Jurkat, Clone E6-1 (cell line): ENCODE results near the gene PLPPR1.
A peak's percentile ranks its signal among the peaks of the same experiment; 100 is the strongest.

Source experiments
- DNase-seq: peaks from one replicate; pipeline ENCODE4 v3.0.0-alpha.2; 2011; ENCODE audit warnings: low read depth, low spot score
- H3K4me3 ChIP-seq: 2 replicates; pipeline ENCODE4 v1.5.1; 2011; ENCODE audit warnings: mild to moderate bottlenecking, low read length, control low read depth, moderate library complexity

Gene PLPPR1

DNA sequence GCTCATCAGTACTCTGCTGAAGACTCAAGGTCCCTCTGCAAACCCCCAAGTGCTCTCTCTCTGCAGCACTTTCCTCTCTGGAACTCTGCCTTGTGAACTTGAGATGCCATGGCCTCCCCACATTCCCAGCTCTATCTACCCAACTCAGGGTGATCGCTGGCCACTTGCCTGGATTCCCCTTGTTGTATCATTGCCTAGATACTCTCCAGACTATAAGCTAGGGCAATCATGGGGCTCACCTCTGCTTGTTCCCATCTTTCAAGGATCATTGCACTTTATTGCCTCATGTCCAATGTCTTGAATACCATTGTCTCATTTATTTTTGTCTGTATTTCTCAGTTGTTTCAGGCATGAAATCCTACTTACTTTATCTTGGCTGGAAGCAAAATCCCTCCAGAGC, 144.1 kb downstream of the PLPPR1 start:
- H3K4me3 ChIP-seq = no peak overlapping the region
- no peak for DNase-seq

DNA sequence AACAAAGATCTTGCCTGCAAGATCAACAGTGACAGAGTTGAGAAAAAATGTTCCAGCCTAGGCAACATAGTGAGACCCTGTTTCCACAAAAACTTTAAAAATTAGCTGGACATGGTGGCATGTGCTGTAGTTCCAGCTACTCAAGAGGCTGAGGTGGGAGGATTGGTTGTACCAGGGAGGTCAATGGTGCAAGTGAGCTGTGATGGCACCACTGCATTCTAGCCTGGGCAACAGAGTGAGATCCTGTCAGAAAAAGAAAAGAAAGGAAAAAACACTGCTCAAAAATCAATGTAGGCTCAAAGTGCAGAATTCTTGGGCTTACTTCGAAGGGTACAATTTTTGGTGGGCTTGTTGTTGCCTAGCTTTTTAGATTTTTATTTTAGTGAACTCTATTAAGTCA, 145.4 kb downstream of the PLPPR1 start:
- DNase-seq = no peak
- H3K4me3 ChIP-seq = no peak overlapping the region

DNA sequence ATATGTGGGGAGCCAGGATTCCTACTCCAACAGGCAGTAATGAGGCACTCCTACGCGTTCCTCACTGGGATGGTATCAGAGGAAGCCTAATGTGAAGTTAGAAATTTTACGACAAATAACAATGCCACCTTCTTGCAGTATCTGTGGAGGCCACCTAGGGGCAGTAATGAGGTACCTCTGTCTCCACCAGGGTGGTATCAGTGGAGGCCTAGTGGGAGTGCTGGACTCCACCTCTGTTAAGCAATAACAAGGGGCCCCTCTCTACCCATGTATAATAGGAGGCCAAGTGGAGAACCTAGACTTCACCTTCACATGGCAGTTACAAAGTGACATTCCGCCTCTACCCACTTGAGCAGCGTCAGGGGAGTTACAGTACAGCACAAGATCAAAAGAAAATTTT, 147.9 kb downstream of the PLPPR1 start:
- no peak overlapping the region for H3K4me3 ChIP-seq
- peak; percentile 5 for DNase-seq

DNA sequence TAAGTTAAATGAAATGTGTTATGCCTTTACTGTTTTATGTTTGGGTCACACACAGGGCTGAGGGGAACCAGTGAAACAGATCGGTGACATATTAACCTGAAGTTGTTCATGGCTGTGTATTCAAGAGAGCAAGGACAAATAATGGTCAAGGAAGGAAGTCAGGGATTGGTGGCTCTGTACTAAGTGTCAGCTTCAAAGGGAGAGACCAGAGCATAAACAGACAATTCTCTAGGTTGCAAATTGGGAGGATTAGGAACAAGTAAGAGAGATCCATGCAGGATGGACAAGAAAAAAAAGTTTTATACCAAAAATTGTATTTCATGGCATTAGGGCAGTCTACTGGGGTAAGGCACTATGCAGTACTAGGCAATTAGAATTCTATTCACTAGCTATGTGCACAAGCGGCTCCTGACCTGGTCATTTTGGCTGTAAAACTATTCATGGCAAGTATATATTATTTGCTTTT, 156.3 kb downstream of the PLPPR1 start:
- no peak overlapping the region for H3K4me3 ChIP-seq
- DNase-seq = no peak

DNA sequence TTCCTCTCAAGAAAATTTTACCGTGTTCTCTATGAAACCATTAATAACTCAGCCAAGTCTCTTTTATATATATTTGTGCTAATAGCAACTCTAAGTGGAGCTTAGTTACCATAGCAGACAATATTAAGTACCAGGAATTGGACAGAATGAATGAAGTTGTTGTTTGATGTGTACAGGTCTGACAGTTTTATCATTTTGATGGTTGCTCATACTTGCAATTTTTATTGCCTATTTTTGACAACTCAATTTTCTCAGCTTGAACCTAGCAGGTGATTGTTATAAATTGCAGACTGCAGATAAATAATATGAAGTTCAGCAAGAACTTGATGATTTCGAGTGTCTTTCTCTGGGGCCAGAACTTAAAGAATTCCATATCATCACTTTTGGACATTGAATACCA, 163.2 kb downstream of the PLPPR1 start:
- DNase-seq = no peak
- no peak overlapping the region for H3K4me3 ChIP-seq

DNA sequence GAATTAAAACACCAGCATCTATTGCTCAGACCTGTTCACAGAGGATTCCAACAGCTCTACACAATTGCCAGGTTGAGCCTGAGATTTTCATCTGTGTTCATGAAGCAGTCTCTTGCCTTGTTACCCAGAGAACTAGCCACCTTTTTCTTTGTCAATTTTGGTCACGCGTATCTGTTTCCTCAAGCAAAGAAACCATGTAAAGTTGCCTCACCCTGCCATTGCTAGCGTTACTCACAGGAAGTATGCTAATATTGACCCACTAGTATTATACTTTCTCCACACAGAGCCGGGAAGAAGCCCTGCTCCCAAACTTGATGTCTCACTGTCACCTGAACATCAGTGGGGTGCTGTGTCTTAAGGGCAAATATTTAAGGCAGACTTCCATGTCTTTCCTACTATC, 168.5 kb downstream of the PLPPR1 start:
- H3K4me3 ChIP-seq = no peak overlapping the region
- no peak for DNase-seq

DNA sequence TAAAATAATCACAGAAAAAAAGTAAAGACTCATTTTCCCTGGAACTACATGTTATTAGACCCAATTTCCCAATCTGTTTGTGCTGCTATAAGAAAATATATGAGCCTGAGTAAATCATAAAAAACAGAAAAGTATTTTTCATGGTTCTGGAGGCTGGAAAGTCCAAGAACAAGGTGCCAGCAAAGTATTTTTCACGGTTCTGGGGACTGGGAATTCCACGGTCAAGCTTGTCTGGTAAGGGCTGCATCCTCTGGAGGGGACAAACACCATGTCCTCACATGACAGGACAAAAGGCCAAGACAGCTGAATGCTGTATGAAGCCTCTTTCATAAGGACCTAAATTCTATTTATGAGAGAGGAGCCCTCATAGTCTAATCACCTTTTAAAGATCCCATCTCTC, 172.3 kb downstream of the PLPPR1 start:
- no peak for DNase-seq
- no peak overlapping the region for H3K4me3 ChIP-seq

DNA sequence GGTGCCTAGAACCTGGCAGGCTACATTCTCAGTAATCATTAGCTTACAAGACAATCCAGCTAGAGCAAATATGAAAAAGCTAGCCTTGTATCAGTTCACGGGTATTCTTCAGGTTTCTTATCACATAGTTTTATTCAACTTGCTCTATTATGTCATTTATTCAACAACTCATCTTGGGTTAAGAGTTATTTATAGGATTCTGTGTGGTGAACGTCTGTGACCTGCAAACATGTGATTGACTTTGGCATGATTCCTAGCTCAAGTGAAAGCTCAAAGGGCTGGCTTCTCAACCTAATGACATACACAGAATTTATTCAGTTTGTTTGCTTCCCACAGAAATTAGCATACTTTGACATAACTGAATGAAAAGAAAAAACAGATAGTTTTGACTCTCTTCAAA, 173.1 kb downstream of the PLPPR1 start:
- H3K4me3 ChIP-seq = no peak overlapping the region

DNA sequence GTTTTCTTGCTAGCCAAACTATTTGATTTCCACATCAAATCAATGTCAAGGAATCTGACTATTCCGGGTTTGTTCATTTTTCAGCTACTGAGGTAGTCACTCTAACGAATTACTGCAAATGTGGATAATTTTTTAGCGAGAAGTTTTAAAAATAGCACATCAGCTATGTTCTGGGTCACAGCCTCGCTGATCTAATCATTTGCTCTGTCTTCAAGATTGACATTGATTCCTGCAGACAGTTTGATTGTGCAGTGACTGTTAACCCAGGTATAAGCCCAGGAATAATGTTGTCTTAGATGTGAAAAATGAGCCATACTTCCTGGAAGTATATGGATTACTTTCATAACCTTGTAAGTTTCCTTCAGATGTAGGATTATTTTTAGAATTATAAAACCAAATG, 181.1 kb downstream of the PLPPR1 start:
- no peak for DNase-seq
- H3K4me3 ChIP-seq = no peak overlapping the region

More for the DNA sequence above, 173.1 kb downstream of the PLPPR1 start:
- DNase-seq = no peak

DNA sequence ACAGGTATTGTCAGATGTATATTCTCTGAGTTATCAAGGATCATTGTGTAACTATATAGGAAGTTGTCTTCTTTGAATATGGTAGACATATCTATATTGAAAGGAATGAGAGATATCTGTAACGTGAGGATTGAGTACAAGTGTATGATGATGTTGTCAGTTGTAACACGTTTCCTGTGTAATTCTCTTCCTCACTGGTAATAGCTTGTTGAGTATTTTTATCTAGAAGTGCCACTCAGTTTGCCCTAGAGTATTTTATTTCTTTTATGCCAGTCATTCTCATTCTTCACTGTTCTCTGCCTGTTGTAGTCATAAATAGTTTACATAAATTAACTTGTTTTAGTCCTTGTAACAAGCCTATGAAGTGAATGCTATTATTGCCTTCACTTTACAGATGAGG, 184.1 kb downstream of the PLPPR1 start:
- no peak overlapping the region for H3K4me3 ChIP-seq
- no peak for DNase-seq

DNA sequence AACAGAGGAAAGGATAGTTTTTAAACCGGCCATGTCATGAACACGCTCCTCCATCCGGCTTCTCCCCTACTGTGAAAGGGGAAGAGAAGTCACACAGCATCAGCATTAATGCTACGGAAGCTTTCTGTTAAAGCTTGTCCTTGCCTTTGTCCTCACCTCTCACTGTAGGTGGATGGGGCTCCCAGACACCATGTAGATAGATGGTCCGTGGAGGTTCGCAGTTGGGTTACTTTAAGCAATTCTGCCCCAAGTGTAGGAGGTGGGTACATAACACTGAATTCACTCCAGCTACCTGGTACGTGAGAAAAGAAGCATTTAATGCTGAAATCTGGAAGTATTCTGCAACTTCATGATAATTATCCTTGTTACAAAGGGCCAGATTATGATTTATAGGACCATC, 190.5 kb downstream of the PLPPR1 start:
- H3K4me3 ChIP-seq = no peak overlapping the region
- no peak for DNase-seq

DNA sequence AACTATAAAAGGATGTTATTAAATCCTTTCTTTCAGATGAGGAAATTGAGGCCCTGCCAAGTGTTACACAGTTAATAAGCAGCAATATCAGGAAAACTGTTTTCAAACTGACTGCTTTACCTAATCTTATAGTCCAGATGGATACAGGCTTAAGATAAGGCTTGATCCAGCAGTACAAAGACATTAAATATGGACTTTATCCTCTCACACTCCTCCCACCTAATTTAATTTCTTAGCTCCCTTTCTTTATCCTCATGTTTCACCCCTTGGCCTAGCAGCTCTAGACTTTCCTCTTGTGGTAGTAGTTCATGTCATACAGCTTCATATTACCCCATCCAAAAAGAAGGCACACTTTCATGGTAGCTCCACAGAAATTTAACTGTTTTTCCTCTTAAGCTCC, 191.8 kb downstream of the PLPPR1 start:
- no peak for DNase-seq
- no peak overlapping the region for H3K4me3 ChIP-seq

DNA sequence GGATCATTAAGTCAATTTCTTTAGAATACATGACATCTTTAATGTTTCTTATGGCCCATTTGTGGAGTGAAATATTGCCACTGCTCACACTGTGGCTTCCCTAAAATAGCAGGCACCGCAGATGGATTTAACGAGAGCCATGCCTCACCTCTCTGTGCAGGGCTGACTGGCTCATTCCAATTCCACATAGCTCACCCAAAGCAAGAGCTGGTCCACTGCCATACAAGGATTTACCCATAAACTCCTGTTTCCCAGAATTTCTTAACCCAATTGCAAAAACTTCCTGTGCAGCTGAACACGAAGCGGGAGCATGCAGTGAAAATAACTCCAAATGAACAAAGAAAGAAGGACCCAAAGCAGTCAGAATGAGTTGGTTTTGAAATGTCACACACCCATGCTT, 196.7 kb downstream of the PLPPR1 start:
- DNase-seq = no peak
- H3K4me3 ChIP-seq = no peak overlapping the region

DNA sequence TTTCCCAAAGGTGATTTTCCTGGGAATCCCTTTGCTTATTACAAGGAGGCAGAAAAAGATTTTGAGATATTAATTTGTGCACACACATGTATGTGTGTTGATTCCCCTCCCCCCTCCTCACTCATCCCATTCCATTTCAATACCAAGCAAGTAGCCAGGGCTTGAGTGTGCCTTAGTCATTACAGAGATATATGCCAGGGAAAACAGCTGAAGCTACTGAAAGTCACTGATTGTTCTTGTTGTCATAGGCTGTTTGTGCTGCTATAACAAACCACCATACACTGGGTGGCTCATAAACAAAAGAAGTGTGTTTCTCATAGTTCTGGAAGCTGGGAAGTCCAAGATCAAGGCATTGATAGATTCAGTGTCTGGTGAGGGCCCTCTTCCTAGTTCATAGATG, 197.6 kb downstream of the PLPPR1 start:
- no peak for DNase-seq
- no peak overlapping the region for H3K4me3 ChIP-seq

DNA sequence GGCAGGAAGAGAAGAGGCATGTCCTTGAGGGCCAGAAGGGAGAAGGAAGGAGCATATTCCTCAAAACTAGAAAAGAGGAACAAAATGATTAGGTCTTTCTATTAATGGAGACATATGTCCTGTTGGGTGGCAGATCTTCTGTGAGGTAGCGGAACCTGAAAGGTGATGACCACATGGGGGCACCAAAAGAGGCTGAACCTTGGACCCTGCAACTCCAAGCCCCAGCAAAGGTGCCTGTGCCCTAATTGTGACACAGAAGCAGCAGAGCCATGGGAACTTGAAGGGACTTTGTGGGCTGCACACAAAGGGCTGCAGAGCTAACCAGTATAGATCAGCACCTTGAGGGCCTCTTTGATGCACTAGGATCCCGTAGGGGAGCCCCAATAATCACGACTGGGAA, 198.3 kb downstream of the PLPPR1 start:
- DNase-seq = no peak
- no peak overlapping the region for H3K4me3 ChIP-seq

DNA sequence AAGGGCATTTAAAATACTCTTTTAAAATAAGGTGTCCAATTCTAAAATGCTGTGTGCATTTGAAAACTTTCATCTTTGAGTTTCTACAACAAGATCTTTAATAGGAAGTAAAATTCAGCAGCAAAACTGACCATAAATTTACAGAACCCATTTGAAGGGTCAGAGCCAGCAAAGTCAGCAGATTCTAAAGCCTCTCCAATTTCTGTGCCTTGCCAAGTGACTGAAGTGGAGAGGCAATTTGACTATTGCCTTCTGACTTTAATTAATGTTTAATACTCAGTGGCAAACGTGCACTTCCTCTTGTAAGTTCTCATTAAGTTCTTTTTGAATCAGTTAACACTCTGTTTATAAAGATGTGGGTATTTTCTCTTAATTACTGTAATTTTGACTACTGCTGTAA, 201.1 kb downstream of the PLPPR1 start:
- DNase-seq = no peak
- no peak overlapping the region for H3K4me3 ChIP-seq

DNA sequence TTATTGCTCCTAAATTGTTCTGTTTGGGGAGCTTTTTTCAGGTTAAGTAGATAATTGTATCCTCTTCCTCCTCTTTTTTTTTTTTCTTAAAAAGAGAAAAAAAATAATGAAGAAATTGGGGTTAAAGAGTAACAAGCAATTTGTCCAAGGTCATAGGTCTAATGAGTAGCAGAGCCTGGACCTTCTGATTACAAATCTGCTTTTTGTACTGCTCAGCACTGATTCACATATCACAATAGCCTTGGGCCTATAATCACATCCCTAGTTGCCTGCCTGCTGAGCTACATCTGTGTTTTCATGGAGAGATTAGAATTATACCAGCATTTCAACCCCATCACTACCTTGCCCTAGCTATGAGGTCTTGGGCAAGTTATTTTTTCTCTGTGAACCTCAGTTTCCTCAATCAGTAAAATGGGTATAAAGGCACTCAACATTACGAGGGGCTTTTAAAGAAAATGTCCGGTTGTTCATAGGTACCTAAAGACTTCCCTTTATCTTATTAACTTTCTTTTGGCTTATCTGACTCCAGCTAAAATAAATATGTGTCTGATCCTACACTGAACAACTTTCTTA, 204.0 kb downstream of the PLPPR1 start:
- no peak for DNase-seq
- no peak overlapping the region for H3K4me3 ChIP-seq

DNA sequence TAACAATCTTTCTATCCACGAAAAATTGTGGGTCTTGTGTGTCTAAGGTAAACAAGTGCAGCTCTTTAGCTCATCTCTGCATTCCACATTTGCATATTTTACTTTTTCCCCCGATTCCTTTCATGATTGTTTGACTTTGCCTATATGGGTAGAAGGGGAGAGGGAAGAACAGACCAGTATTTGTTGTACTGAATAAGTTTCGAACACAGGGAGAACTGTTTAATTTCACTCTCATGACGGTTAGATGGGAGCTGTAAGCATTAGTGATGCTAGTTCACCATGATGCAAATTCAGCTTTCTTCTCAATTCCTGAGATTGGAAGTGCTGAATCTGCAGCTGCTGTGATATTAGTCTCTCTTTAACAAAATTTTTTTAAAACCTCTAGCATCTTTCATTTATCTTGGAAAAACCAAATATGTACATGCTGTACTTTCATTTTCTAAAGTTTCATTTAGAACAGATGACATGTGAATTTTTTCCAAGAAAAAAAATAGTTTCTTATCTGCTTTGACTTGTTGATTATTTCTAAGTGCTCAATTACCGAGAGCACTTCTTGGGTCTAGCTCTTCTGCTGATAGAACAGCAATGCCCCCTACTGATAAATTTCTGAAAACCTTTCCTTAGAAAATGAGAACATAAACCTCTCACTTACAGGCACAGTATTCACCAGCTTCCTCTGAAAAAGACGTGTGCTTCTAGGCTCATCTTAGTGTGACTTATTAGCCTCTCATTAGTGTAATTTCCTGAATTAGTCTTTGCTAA, 206.8 kb downstream of the PLPPR1 start:
- no peak overlapping the region for H3K4me3 ChIP-seq
- DNase-seq = peak; percentile 26

DNA sequence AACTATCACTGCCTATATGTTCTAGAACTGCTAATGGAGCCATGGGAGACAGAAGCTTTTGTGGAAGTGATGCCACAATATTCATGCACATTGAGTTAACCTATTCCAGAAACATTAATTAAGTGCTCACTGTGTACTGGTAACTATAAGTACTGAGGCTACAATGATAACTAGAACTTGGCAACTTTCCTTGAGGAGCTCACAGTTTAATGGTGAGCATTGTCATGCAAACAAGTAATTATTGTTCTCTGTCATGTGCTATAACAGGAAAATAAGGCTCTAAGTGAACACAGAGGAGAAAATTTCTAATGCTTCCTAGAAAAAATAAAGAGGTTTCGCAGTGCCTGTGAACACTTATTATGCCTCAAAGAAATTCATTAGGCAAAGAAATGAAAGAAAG, 214.1 kb downstream of the PLPPR1 start:
- no peak for DNase-seq

DNA sequence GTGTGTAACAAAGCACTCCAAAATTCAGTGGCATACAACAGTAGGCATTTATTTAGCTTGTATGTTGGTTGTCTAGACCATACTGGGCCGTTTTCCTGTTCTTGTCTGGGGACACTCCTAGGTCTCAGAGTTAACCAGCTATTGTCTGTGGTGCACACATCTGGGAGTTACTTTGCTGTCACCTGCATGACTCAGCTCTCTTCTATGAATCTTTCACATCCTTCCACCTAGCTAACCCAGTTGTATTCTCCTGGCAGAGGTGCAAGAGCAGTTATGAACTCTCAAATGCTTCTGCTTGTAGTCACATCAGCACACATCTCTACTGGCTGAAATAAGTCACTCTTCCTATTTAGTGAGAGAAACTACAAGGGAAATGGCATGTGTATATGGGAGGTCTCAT, 218.2 kb downstream of the PLPPR1 start:
- H3K4me3 ChIP-seq = no peak overlapping the region
- DNase-seq = no peak

More for the DNA sequence above, 214.1 kb downstream of the PLPPR1 start:
- H3K4me3 ChIP-seq = no peak overlapping the region

DNA sequence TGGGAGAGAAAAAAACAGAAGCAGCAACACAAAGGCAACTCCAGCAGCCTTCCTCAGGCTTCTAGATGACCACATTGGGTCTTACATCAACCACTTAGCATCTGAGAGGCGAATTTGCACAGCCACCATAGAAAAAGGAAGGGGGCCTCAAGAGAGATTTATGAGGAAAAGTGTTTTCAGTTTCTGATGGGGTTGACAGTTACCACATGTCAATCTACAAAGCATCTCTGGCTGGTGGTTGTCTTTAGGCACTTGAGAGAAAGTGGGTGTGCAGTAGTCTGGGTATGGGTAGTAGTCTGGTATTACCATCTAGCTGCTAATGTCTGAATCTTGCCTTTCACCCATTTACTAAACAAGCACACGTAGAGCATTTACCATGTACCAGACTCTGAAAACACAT, 218.8 kb downstream of the PLPPR1 start:
- DNase-seq = peak; percentile 8
- no peak overlapping the region for H3K4me3 ChIP-seq
